DND-41 (cell line): ENCODE measurements around the gene TRMU.

ENCODE experiments used
- EZH2 ChIP-seq: IDR thresholded peaks from 3 replicates; pipeline ENCODE4 v1.6.1; 2012; ENCODE audit warnings: borderline replicate concordance, low read depth, mild to moderate bottlenecking, moderate library complexity, low read length, inconsistent platforms; ENCODE audit not compliant: severe bottlenecking
- TF ChIP-seq, protein P1 (sequence below): IDR thresholded peaks from 2 replicates; pipeline ENCODE4 v1.5.1; 2012; ENCODE audit warnings: borderline replicate concordance, low read length, moderate library complexity, mild to moderate bottlenecking; ENCODE audit not compliant: poor library complexity, severe bottlenecking; ENCODE audit errors: extremely low read depth

DNA sequence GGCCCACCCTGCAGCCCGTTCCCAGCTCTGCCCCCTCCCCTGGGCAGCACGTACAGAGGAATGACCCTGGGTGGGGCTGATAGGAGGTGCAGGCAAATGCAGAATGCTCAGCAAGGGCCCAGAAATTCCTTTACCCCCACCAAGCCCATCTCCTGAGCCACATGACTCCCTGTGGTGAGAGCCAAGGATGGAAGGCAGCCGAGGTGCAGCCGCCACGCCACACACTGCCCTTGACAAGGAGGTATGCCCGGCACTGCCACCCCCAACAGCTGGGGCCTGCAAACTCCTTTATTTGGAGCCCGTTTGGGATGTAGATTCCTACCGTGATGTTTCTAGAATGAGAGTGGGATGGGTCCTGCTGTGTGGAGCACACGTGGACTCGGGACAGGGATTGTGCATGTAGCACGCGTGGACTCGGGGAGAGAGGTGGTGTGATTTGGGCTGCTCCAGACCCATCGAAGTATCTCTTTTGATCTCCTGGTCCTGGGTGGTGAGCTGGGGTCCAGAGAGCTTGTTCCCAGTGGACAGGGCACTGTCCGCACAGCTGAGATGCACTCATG, 25.9 kb upstream of the TRMU start:
- TF ChIP-seq, protein P1, sequence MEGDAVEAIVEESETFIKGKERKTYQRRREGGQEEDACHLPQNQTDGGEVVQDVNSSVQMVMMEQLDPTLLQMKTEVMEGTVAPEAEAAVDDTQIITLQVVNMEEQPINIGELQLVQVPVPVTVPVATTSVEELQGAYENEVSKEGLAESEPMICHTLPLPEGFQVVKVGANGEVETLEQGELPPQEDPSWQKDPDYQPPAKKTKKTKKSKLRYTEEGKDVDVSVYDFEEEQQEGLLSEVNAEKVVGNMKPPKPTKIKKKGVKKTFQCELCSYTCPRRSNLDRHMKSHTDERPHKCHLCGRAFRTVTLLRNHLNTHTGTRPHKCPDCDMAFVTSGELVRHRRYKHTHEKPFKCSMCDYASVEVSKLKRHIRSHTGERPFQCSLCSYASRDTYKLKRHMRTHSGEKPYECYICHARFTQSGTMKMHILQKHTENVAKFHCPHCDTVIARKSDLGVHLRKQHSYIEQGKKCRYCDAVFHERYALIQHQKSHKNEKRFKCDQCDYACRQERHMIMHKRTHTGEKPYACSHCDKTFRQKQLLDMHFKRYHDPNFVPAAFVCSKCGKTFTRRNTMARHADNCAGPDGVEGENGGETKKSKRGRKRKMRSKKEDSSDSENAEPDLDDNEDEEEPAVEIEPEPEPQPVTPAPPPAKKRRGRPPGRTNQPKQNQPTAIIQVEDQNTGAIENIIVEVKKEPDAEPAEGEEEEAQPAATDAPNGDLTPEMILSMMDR = no peak
- TF ChIP-seq EZH2 = no peak
